ENCODE results near the gene BCS1L. TPM values are rescaled to one million over a fixed set of nuclear protein-coding genes. Genes with fewer than 3 reads are reported as not detected.

BCS1L gene
- total RNA-seq, 1 donor from 2014 or later, result 77.3 TPM

GRCh38 chr2:218710334-218710686, 50.8 kb downstream of the BCS1L start:
- Mint-ChIP-seq H3K4me1 (ENCODE audit: low read depth) (peaks cover 17% of the 10 kb centered on the region), H3K27me3 (ENCODE audit: low read depth) (peaks cover 2% of the 10 kb centered on the region), H3K9me3 (no peaks in the 10 kb centered on the region)

GRCh38 chr2:218710687-218711549, 51.4 kb downstream of the BCS1L start, which contains the start of gene TTLL4:
TSS of gene TTLL4 (plus strand) at chr2:218710835. CDS start at chr2:218737677, 26,842 bp downstream.
- intact Hi-C loops (cut with micrococcal nuclease), result loop anchor here (1.0 to 2.0 kb wide), 7 partner anchors 22 to 788 kb away; partner anchors contain the start of genes BCS1L, CNOT9, GMPPA and RNF25
- Mint-ChIP-seq H3K4me1 (ENCODE audit: low read depth) (peaks cover 17% of the 10 kb centered on the region), H3K27me3 (ENCODE audit: low read depth) (peaks cover 1% of the 10 kb centered on the region), H3K36me3 (ENCODE audit: low read depth) (peaks cover 11% of the 10 kb centered on the region), H3K27ac (peak within 1 kb of the TSS; percentile 84), H3K9me3 (no peaks in the 10 kb centered on the region), H3K4me3 (ENCODE audit: low read depth) (peak within 1 kb of the TSS; percentile 95)
- peak; percentile 98 for DNase-seq (ENCODE audit: low spot score)

More at GRCh38 chr2:218710334-218710686, 50.8 kb downstream of the BCS1L start:
- Mint-ChIP-seq H3K4me3 (ENCODE audit: low read depth) (peak overlapping the region; percentile 95), H3K36me3 (ENCODE audit: low read depth) (peaks cover 9% of the 10 kb centered on the region), H3K27ac (no peak overlapping the region)
- DNase-seq (ENCODE audit: low spot score), result no peak
- intact Hi-C loops (cut with micrococcal nuclease), result loop anchor here (1.0 to 2.0 kb wide), 7 partner anchors 22 to 788 kb away; partner anchors contain the start of genes BCS1L, CNOT9, GMPPA and RNF25

DNA sequence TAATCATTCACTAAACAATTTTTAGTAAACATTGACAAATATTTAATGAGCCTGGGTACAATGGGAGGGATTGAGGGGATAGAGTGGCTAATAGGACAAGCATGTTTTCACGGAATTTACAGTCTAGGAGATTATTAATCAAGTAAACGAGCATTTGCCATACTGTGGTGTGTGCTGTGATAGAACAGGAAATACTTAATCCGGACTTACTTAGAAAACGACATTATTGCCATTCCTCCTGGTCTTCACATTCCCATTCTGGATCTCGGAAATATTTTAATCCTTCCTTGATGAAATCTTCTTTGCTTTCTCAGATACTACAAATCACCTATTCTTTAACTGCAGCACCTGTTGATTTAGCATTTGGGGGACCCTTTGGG, 52.1 kb downstream of the BCS1L start:
- peak overlapping the region; percentile 95 for H3K4me3 Mint-ChIP-seq (ENCODE audit: low read depth)

More for the DNA sequence above, 52.1 kb downstream of the BCS1L start:
- peak overlapping the region; percentile 84 for H3K27ac Mint-ChIP-seq
- H3K36me3 Mint-ChIP-seq (ENCODE audit: low read depth), result peaks cover 14% of the 10 kb centered on the region
- DNase-seq (ENCODE audit: low spot score), result no peak
- intact Hi-C loops (cut with micrococcal nuclease), result loop anchor here (2.0 kb wide), 5 partner anchors 21 to 787 kb away; partner anchors contain the start of genes CNOT9, GMPPA and USP37
- no peaks in the 10 kb centered on the region for H3K27me3 Mint-ChIP-seq (ENCODE audit: low read depth)
- H3K4me1 Mint-ChIP-seq (ENCODE audit: low read depth), result peaks cover 17% of the 10 kb centered on the region
- no peaks in the 10 kb centered on the region for H3K9me3 Mint-ChIP-seq

Other genes starting within 250 kb of the BCS1L start
- not detected in 2 replicates for gene VIL1, start 240.6 kb upstream of the BCS1L start, total RNA-seq
- gene USP37, start 91.3 kb upstream of the BCS1L start, total RNA-seq, result 40.7 and 43.7 TPM in 2 replicates
- 127 and 135 TPM in 2 replicates for gene CNOT9, start 90.8 kb upstream of the BCS1L start, total RNA-seq
- gene PLCD4, start 51.8 kb upstream of the BCS1L start, total RNA-seq, result 0.18 and 0.23 TPM in 2 replicates
- gene ZNF142, start 60 bp upstream of the BCS1L start, total RNA-seq, result 48.7 and 51.0 TPM in 2 replicates
- 21.6 and 25.8 TPM in 2 replicates for gene RNF25, start 12.3 kb downstream of the BCS1L start, total RNA-seq
- 14.4 and 17.9 TPM in 2 replicates for gene STK36, start 12.4 kb downstream of the BCS1L start, total RNA-seq
- 55.7 and 64.7 TPM in 2 replicates for gene TTLL4, start 51.2 kb downstream of the BCS1L start, total RNA-seq
- gene CYP27A1, start 122.5 kb downstream of the BCS1L start, total RNA-seq, result not detected in 2 replicates
- not detected in 2 replicates for gene PRKAG3, start 172.1 kb downstream of the BCS1L start, total RNA-seq
- gene WNT6, start 200.1 kb downstream of the BCS1L start, total RNA-seq, result not detected in 2 replicates
- 0.18 and 0.59 TPM in 2 replicates for gene WNT10A, start 221.2 kb downstream of the BCS1L start, total RNA-seq